G401 (cell line): ENCODE measurements around the gene PRDM5. TPM values are rescaled to one million over a fixed set of nuclear protein-coding genes. Genes with fewer than 3 reads are reported as not detected.
"Not testable (repeated sequence)": the region's sequence is repeated elsewhere in the genome, so short reads cannot be mapped to it uniquely, and the experiment has no call there.

ENCODE experiments used
- DNase-seq: peaks from one replicate; pipeline ENCODE4 v3.0.0-alpha.2; 2015; ENCODE audit warnings: low spot score
- in situ Hi-C: cut with HindIII; loops from 2 replicates; pipeline ENCODE4 v1.10.0; 2016; ENCODE audit warnings: low sequenced_read_pairs, mixed read lengths
- total RNA-seq: library from RNA; depleted of rRNA; stranded (reverse); fragments of >200 nt; shearing (Covaris generic); gene quantifications from 2 replicates; pipeline ENCODE4 v1.2.3, GENCODE V29; 2014

PRDM5 gene
- total RNA-seq, 1 experiment from 2014 or later: 5.3 TPM

DNA sequence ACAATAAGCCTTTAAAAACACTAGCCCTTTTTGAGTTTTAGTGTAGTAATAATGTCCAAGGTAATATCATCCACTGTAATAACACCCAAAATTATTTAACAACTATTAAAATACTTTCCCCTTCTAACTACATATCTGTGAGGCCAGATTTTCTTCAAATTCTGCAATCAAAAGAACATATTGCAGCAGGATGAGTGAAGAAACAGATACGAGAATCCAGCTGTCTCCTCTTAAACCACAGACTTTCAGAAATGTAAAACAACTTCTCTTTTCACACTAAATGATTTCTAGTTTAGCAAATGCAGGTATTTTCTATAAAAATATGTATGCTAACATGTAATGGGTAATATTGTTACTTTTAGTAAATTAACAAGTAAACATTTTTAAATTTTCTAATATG lies 148.9 kb downstream of the PRDM5 start:
- DNase-seq: no peak
- in situ Hi-C loops: no loop called here

DNA sequence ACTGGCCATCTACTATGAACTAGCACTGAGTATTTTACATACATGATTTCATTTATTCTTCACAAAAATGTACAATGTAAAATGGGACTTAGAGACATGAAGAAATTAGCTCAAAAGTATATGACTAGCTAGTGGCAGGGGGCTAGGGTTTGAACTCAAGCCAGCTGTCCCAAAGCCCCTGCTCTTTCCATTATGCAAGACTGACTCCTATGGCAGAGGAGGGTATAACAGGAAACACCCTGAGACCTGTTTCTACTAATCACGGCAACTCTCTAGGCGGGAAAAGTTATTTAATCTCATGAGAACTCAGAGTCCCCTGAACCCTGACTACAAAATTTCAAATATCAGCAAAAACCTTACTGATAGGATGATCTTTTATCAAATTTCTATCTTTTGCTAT lies 150.6 kb downstream of the PRDM5 start:
- in situ Hi-C loops: no loop called here
- no peak for DNase-seq

GRCh38 chr4:120770897-120771296 lies 151.6 kb downstream of the PRDM5 start:
- in situ Hi-C loops: no loop called here
- no peak for DNase-seq

DNA sequence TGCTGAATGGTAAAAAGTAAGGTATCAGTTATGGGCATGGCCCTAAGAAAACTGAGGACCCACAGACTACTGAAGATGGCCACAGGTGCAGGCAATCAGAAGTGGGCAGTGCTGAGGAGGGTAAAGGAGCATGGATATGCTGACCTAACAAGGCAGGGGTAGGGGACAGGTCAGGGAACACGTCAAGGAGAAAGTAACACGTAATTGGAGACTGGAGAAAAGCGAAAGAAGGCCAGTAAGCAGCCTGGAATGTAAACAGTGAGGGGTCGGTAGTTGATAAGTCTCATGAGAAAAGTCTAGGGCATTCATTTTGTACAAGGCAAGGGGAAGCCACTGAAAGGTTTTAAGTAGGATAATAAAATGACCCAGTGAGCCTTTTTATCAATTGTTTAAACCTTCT lies 153.3 kb downstream of the PRDM5 start:
- in situ Hi-C loops: no loop called here
- no peak for DNase-seq

GRCh38 chr4:120765260-120765680 lies 157.3 kb downstream of the PRDM5 start:
- in situ Hi-C loops: no loop called here
- no peak for DNase-seq

DNA sequence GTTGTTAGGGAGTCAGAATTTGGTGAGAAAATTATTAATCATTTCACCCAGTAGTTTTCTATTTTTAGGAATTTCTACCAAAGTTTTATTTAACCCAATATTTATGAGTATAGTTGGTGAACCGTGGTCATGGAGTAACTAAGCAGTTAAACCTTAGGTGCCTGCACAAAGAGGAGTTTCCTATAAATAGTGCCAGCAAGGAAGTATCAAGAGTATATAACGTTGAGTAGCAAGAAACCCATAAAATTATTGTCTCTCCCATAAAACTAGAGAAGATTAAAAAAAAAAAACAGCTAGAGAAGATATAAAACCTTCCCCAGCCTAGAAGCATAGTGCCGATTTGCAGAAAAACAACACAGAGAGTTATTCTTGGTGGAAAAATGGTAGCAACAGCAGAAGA lies 158.9 kb downstream of the PRDM5 start:
- in situ Hi-C loops: no loop called here

DNA sequence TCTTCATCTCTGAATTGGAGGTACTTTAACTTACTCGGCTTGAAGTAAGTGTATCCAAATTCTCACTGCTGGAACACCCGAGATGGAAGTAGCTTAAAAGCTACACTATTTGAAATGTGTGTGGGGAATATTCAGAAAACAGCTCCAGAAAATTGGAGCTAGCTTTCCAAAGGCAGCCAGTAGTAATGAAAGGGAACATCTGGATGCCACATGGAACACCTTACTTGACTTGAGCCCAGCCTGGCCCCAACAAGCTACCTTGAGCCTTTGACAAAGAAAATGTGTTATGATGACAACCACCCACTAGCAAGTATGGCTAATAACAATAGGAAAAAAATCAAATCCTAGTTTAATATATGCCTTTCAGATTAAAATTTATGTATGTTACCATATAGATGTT lies 161.5 kb downstream of the PRDM5 start:
- no peak for DNase-seq

More for the DNA sequence above, 158.9 kb downstream of the PRDM5 start:
- DNase-seq: no peak

GRCh38 chr4:120760047-120760446 lies 162.5 kb downstream of the PRDM5 start:
- in situ Hi-C loops: no loop called here
- no peak for DNase-seq

More for the DNA sequence above, 161.5 kb downstream of the PRDM5 start:
- in situ Hi-C loops: no loop called here

DNA sequence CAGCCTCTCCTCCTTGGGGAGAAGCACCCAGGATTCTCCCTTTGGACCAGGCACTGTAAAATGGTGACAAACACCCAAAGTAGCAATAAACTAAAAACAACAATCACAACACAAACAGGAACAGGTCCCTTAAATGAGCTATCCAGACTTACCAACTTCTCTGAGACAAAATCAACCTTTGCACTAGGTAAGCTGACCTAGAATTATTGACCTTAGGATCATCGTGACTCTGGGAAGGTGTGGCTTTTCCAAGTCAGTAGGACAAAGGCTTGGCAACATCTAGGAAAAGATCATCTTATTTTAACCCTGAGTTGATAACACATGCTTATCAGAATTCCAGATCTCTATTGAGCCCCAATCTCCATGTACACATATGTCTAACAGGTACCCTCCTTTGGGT lies 166.7 kb downstream of the PRDM5 start:
- in situ Hi-C loops: no loop called here
- no peak for DNase-seq

- peak; percentile 62 for DNase-seq
- in situ Hi-C loops: no loop called here
These were observed 167.9 kb downstream of the PRDM5 start for GRCh38 chr4:120754590-120754989.

DNA sequence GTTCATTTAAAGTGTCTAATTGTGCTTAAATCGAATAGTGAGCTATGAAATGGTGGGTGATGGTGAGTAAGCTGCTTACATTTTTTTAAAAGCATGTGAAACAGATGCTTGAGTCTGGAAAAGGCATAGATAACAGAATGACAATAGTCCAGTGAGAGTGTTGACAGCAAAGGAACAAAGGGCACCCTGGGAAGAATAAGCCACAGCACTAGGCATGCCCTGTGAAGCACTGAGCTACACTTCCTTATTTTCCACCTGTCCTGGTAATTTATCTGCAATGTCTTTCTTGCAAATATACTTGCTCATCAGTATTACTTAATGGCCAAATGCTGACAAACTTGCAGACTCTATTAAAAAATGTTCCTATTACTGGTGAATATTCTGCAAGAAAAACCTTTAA lies 168.7 kb downstream of the PRDM5 start:
- in situ Hi-C loops: no loop called here
- no peak for DNase-seq

DNA sequence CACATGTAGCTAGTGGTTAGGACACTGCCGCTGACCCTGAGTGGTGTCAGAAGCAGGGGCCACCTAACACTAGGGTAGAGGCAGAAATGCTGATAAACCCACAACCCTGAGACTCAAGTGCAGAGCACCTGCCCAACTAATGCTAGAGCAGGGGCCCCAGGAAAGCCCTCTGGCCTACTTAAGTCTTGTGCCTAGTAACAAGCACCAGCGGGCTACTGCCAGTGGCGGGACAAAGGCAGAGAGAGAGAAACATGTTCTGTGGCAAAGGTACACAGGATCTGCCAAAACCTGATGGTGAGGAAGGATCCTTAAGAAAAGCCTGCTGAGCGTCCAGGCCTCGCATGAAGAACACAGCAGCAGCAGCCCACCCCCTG lies 172.4 kb downstream of the PRDM5 start:
- in situ Hi-C loops: no loop called here
- DNase-seq: no peak

DNA sequence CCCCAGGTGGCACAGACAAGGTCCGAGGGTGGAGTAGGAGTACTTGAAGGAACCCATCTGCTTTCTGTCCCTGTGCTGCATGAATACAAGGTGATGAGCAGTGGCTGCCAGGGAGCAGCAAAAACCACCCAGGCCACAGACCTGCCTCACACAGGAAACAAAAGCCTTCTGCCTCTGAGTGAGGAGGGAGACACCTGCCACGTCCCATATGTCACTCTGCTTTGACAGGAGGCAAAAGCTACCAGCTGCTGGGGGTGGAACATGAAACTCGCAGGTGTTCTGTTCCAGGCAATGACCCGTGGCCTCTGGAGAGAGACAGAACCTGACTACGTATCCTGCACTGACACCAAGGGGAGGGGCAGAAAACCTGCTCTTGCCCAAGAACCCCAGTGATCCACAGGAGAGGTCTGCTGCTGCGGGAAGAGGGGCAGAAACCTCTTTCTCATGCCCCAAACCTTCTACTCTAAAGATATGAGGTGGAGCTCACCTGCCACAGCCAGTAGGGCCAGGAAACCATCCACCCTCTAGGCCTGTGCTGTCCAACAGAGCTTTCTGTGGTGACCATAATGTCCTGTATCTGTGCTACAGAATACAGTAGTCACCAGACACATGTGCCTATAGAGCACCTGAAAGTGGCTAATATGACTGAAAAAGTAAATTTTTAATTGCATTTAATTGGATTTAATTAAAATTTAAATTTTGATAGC lies 172.9 kb downstream of the PRDM5 start:
- no peak for DNase-seq
- in situ Hi-C loops: no loop called here

DNA sequence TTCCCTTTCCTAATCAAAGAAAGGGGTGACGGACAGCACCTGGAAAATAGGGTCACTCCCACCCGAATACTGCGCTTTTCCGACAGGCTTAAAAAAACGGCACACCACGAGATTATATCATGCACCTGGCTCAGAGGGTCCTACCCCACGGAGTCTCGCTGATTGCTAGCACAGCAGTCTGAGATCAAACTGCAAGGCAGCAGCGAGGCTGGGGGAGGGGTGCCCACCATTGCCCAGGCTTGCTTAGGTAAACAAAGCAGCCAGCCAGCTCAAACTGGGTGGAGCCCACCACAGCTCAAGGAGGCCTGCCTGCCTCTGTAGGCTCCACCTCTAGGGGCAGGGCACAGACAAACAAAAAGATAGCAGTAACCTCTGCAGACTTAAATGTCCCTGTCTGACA lies 180.9 kb downstream of the PRDM5 start:
- in situ Hi-C loops, DNase-seq: not testable (repeated sequence)

DNA sequence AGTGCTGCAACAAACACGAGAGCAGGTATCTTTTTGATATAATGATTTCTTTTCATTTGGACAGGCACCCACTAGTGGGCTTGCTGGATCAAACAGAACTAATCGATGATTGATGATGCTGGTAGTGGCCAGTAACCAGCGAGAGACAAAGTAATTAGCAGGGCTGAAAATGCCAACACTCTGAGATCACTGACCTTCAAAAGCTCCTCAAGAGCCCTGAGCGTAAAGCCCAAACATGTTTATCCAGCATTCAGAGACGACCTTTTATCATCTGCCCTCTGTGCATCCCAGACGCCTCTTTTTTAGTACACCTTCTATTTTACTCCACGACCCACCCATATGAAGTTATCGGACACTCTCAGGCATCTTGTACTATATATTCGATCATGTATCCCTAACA lies 186.2 kb downstream of the PRDM5 start:
- no peak for DNase-seq
- in situ Hi-C loops: no loop called here

GRCh38 chr4:120733968-120734367 lies 188.6 kb downstream of the PRDM5 start:
- DNase-seq: peak; percentile 46
- in situ Hi-C loops: no loop called here

DNA sequence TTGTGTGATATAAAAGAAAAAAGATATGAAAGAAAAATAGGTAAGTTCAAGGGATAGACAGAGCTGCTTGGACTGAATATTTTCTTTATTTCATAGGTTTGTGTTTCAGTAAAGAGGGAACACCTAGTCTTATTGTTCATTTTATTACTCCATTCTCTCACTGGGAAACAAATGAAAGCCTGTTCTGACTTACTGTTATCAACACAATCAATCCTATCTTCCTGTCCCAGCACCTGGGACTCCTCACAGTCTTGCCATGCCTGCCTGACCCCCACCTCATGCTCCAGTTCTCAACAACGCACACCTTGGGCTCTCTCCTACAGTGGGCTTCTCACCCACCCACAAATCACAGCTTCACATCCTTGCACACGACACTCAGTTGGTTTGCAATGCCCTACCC lies 189.5 kb downstream of the PRDM5 start:
- in situ Hi-C loops: no loop called here

GRCh38 chr4:120731561-120731960 lies 191.0 kb downstream of the PRDM5 start:
- in situ Hi-C loops: no loop called here
- DNase-seq: no peak

More for the DNA sequence above, 189.5 kb downstream of the PRDM5 start:
- DNase-seq: no peak

- in situ Hi-C loops: no loop called here
- no peak for DNase-seq
These were observed 191.7 kb downstream of the PRDM5 start for GRCh38 chr4:120730777-120731320.

DNA sequence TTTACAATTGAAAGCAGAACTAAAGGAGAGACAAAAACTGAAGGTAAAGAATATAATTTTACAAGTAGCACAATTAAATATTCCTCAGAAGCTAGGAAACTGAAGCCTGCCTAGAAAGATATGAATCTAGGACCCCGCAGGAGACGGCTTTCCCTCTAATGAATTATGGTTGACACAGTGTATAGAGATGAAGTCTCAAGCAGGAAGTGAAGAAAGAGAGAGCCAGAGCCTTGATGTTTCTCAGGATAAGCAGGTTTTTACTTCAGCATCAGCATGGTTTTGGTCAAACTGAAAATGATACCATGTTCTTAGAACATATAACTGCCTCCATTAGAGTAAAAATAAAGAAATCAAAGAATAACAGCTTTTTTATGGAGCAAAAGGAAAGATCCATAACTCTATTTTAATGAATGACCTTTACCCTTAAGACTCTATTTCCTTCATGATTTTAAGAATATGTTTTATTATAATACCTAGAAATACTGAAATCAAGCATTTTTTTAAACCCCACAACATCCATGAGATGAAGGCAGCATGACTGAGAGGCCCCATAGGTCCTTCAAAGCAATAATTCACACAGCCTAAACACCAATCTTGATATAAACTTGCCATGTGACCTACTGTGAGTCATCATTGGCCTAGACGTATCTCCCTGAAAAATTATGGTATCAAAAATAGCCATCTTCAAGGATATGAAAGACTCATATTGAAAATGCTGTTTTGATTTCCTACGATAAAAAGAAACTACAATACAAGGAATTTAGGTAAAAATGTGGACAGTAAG lies 193.4 kb downstream of the PRDM5 start:
- DNase-seq: no peak
- in situ Hi-C loops: no loop called here
